DMS53 treated with DMSO at 0.1 percent for 48 hours (cell line): Measurements from ENCODE around the gene DENND6A.
"Not testable (repeated sequence)": the region's sequence is repeated elsewhere in the genome, so short reads cannot be mapped to it uniquely, and the experiment has no call there.

ENCODE experiments used
- DNase-seq: peaks from one replicate; lab custom pipeline; 2025; ENCODE audit not compliant: unreplicated experiment; lab: John Stamatoyannopoulos, UW

Gene DENND6A

DNA sequence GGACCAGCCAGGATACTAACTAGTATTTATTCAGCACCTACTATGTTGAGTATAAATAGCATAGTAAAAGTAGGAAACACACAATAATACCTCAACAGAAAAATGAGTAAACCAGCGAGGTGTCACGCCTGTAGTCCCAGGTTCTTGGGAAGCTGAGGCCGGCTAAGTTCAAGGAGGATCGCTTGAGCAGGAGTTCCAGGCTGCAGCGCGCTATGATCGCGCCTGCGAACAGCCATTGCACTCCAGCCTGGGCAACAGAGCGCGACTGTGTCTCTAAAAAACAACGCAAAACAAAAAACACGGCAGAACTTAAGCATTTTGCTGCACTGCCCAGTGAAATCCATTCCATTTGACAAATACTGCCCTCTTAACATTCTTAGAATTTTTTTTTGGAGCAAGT, 1.3 kb upstream of the DENND6A start:
- no peak for DNase-seq

GRCh38 chr3:57692133-57692395, 813 bp downstream of the DENND6A start:
- not testable (repeated sequence) for DNase-seq

- no peak for DNase-seq
Measured at GRCh38 chr3:57691411-57692132, 1.3 kb downstream of the DENND6A start.

DNA sequence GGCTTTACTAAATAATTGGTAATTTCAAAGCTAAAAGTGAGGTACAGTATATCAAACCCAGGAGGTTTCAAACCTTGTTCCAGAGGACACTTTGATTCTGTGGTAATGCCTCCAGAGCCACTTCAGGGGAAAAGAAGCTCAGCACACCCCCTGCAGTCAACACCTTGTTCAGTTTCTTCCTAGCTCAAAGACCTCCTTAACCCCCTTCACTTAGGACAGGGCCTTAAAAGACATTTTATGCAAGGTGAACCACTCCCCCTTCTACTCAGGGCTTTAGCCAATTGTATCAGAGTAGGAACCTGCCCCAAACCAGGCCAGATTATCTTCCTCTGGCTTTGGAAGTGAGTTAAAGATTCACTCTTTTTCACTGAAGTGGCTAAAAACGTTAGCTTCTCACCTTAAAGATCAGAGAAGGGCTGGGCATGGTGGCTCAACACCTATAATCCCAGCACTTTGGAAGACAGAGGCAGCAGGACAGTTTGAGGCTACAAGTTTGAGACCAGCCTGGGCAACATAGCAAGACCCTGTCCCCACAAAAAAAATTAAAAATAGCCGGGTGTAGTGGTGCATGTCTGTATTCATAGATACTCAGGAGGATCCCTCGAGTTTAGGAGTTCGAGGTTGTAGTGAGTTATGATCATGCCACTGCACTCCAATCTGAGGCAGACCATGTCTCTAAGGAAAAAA, 3.4 kb downstream of the DENND6A start:
- DNase-seq = no peak

GRCh38 chr3:57688291-57688690, 4.6 kb downstream of the DENND6A start:
- DNase-seq = no peak

DNA sequence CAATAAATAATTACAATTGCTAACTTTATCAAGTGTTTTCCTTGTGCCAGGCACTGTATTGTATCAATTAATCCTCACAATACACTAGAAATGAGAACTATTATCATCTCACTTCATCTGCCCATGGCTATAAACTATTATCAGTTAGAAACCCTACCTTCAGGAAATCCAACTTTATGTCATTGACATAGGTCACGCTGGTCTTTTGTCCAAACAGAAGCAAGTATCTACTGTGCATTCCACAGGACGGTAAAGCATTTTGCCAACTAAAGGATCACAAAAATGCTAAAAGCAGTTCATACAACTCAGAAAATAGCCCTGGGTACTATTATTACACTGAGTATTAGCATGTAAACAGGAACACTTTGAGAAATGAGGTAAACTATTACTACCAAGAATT, 9.6 kb downstream of the DENND6A start:
- no peak for DNase-seq

- DNase-seq = no peak
Measured at GRCh38 chr3:57682284-57682683, 10.6 kb downstream of the DENND6A start.

DNA sequence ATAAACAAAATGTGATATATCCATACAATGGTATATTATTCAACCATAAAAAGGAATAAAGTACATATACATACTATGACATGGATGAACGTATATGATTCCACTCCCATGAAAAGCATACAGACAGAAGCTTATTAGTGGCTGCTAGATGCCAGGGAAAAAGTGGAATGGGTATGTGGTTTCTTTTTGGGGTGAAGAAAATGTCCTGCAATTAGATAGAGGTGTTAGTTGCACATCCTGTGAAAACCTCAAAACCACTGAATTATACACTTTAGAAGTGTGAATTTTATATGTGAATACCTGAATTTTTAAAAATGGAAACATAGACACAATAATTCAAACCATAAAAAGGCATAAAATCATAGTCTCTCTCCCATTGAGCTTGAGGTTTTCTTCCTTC, 11.2 kb downstream of the DENND6A start:
- DNase-seq = no peak

DNA sequence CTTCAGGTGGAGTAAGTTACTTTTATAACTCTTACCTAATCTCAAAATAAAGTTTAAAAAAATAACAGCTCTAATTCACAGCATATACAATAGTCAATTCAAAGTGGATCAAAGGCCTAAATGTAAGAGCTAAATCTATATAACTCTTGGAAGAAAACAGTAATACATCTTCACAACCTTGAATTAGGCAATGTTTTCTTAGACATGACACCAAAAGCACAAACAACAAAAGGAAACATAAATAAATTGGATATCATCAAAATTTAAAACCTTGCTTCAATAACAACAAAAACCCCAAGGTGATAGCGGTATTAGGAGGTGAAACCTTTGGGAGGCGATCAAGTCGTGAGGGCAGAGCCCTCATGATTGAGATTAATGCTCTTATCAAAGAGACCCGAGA, 12.8 kb downstream of the DENND6A start:
- DNase-seq = no peak

GRCh38 chr3:57675530-57675929, 17.3 kb downstream of the DENND6A start:
- no peak for DNase-seq

DNA sequence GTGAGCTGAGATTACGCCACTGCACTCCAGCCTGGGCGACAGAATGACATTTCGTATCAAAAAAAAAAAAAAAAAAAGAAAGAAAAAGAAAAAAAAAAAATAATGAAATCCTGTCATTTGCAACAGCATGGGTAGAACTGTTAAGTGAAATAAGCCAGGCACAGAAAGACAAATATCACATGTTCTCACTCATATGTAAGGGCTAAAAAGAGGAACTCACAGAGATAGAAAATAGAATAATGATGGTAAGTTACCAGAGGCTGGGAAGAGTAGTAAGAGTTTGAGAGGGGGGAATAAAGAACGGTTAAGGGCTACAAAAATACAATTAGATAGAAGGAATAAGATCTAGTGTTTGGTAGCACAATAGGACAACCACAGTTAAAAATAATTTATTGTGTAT, 19.7 kb downstream of the DENND6A start:
- DNase-seq = no peak

DNA sequence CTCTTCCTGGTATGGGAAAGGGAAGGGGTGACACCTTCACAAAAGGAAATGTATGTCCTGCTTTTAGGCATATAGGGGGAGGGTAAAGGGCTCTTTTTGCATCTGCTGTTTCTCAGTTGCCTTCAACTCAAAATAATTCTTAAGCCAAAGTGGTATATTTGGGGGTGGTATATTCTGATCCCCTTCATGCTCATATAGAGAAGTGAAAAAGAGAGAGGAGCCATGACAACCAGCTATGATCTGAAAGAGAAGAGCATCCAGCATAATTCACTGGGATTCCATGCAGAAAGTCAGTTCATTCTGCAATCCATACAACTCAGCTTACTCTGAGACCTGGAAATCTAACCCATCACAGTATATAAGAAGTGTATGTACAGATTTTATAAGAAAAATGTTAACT, 22.3 kb downstream of the DENND6A start:
- no peak for DNase-seq

GRCh38 chr3:57661404-57661803, 31.5 kb downstream of the DENND6A start:
- DNase-seq = no peak

GRCh38 chr3:57659806-57660439, 33.0 kb downstream of the DENND6A start:
- no peak for DNase-seq

DNA sequence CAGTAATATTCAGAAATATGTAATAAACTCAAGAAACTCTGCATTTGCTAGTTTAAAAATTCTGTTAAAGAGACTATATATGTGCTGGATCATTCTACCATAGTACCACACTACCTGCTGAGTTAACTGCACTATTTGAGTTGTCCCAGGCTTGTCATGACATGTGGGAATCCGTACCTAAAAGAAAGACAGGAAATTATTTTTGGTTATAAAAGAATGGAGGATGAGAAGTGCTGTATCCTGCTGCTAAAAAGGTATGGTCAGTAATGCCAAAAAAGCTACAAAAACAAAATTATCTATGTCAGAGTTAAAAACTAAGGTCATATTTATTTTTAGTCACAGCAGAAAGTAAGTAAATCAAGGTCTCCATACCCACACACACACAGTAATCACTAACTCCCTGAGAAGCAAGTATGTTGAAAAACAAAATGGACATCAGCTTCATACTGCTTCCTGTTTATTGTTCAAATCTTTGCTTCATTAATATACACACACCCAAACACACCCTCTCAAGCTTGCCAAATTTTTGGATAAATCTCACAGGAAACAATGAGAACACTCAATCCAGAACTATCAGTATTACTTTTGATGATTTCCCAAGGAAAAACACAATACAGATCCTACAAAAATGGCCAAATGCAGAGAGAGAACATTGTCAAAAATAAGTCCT, 33.7 kb downstream of the DENND6A start:
- DNase-seq = no peak

DNA sequence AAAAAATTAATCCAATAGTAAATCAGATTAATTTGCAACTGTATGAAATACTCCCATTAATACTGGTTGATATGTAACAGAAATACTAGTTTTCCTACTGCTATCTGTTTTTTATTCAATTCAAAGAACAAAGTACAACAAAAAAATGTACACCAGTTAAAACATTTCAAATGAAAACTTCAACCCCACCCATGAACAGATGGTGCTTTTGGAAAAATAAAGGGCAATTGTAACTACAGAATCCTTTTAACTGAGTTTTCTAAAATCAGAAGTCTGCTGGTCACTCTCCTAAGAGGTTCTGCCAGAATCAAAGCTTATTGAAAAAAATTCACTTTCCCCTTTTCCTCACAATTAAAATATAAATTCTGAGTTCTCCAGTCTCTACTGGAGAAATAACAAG, 34.3 kb downstream of the DENND6A start:
- DNase-seq = no peak

DNA sequence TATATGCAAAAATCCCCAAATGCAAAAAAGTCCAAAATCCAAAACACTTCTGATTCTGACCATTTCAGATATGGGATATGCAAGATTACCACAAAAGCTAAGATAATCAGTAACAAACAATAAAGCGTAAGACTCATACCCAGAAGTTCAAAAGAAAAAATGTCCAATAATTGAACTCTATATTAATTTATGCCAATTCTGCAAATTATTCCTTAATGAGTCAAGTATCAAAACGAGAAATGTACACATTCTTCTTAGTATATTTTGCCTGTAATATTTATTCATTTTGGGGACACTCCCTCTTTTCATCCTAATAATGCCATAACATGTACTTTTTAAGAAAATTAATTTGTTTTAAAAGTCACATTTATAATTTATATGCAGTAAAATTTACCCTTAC, 37.1 kb downstream of the DENND6A start:
- no peak for DNase-seq

DNA sequence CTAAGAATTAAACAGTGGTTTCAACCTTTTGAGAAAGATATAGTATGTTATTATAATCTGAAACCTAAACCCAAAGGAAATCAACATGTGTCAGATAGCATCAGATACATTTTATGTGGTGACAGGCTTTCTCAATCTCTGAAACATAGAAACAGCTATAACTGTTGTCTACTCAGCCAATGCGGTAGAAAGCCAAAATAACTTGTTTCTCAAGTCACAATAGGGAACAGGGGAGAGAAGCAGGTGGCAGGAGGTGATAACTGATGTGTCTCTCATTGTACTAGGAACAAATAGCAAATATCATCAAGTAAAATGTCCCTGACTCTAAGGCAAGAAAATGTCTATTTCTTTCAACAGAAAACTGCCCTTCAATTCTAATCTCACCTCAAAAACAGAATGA, 38.6 kb downstream of the DENND6A start:
- no peak for DNase-seq

DNA sequence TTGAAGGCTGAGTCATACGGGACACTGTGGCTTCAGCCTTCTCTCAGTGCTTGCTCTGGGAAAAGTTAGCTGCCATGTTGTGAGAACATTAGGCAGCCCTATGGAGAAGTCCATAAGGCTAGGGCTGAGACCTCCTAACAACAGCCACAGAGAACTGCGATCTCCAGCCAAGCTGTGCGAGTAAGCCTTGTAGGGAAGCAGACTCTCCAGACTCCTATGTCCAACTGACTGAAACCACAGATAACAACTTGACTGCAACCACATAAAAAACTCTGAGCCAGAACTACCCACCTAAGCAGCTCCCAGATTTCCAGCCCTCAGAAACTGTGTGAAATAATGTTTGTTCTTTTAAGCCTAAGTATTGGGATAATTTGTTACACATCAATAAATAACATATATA, 40.7 kb downstream of the DENND6A start:
- no peak for DNase-seq

- DNase-seq = no peak
Measured at GRCh38 chr3:57647292-57647940, 45.5 kb downstream of the DENND6A start.

DNA sequence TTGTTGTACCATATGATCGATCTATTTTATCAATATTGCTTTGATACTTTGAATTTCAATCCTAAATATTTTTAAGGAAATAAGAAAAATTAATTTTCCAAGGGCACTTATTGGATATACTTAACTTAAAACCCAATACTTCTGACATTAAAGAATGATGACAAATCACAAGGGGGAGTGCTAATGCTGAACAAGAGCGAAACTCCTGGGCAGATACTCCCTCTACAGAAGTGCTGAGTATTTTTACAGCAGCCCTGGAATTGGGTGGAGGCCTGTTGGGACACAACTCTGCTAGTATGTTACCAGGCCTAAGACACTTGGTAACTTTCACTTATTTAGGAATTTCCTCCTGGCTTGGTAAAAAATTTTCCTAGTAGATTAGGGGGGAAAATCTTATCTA, 46.2 kb downstream of the DENND6A start:
- DNase-seq = no peak

DNA sequence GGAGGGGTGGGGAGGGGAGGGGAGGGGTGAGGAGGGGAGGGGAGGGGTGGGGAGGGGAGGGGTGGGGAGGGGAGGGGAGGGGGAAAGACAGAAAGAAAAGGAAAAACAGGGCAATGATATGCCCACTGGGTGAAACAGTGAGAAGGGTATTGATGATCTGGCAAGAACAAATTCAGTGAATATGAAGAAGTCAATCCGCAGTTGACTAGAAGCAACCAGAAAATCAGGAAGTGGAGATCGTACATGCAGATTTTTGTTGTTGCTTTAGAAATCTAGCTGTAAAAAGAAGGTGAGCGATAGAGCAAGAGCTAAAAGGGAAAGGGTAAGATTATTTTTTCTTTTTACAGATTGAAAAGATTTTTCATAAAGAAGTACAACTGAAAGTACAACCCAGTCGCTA, 48.1 kb downstream of the DENND6A start:
- no peak for DNase-seq
